GM18508 (cell line): ENCODE data around the gene TSSC4.

Experiments
- ATAC-seq: cut with Tn5 transposase; IDR thresholded peaks from one replicate; pipeline ENCODE4 v1.9.1; 2021; ENCODE audit warnings: moderate number of reproducible peaks; ENCODE audit not compliant: insufficient read depth, unreplicated experiment

Gene TSSC4

DNA sequence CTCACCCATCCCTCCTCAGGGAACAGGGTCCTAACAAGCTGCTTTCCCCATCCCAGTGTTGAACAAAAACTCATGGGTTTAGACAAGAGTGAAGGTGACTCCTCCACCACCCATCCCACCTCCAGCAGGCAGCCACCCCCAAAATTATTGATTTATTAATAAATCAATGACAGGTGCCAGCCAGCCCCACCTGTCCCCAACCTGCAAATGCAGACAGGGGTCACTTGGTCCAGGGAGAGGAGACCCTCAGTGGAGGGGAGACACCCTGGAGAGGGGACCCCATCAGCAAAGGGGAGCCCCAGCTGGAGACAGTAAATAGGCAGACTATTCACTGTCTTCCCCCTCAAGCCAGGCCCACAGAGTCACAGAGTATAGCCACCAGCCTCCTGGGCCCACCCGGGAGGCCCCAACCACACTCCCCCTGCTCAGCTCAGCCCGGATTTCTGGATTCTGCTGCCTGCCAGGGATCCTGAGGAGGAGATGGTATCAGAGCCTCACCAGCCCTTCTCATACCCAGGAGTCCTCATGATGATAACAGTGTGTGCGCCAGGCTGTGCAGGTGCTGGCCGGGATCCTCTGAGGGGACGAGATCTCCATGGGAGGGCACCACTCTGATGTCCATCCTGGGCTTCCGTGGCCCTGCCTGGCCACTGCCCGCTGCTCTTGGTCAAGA, 32.2 kb upstream of the TSSC4 start:
- no peak for ATAC-seq

DNA sequence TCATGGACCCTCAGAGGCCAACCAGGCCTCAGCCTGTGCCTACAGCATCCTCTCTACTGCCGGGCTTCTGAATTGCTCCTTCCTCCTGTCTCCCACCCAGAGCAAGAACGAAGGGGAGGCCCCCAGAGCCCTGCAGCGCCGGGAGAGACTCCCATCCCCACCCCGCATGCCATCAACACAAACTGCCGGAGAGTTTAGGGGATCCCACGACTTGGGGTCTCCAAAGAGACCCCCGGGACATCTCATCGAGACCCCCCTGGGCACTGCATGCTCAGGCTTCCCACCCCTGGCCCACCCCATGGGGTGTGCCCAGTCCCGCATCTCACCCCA, 31.7 kb upstream of the TSSC4 start:
- ATAC-seq, result no peak

DNA sequence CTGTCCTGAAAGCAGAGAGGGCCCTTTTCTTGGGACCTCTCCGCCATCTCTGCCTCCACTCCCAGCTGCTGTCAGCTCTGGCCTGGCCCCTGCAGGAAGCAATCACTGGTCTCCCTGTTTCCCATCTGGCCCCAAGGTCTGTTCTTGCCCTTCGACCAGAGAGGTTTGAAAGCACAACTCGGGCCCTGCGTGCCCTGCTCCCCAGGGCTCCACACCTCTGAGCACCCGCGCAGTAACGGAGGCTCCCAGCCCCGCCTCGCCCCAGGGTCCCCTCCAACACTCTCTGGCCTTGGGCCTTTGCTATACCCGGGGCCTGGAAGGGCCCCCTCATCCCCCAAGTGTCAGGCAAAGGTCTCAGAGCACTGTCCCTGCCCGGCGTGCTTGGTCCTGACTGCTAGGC, 31.2 kb upstream of the TSSC4 start:
- ATAC-seq, result no peak

DNA sequence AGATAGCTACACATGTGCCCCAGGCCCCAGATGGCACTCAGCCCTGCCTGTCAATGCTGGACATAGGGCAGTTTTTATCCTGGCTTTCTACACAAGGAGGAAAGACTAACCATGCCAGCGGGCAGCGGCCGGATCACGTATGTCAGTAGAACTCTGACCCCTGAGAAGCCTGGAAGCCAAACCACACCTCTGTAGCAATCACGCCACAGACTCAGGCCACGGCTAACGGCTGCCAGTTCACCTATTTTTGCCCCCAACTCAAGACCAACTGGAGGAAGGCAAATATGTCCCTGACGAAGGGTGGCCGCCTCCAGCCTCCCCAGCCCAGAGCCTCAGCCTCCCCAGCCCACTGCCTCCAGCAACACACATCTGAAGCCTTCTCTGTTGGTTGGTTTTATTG, 30.7 kb upstream of the TSSC4 start:
- no peak for ATAC-seq

DNA sequence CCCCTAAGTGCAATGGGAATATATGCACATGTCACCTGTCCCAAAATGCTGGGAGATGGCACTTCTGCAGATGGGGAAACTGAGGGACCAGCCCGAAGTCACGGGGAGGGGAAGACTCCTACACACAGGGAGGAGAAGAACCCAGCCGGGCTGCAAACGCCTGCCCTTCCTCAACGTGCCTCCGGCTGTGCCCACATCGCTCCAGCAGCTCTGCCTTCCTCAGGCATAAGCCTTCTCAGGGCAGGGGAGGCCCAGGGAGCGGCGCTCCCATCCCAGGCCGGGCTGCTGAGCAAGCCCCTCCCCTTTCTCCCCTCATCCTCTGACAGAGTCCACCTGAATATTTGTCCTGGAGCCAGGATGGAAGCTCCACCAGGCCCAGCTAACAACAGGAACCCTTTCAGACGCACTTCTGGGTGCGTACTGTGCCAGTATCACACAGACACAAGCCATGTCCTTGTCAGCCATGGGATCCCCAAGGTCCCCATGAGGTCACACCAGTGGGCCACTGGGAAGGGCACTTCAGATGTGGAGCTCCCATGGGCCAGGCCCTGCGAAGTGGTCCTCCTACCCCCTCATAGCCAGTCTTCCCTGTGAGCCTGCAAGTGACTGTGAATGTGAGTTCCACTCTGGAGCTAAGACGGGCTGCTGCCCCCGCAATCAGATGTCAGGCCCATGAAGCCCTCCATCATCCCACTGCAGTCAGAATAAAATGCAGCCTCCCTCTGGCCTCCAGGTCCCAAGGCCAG, 25.9 kb upstream of the TSSC4 start:
- ATAC-seq, result no peak

DNA sequence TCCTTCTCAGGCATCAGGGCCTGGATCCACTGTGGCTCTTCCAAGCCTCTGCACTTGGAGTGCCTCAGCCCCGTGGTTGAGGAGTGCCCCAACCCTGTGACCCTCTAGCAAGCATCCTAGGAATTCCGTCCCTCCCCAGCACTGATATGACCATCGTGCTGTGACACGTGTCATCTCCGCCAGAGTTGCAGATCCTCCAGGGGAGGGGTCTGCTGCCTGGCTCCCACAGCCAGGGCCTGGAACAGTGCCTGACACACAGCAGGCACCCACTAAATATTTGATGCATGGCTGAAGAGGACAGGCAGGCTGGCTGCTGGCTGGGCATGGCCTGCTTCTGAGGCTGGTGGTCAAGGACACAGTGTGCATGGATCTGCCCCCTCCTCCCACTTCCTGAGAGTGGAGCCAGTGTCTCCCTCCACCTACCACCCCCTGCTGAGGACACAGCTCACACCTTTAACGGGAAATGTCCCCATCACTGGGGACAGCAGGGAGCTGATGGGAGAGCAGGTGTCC, 25.2 kb upstream of the TSSC4 start:
- ATAC-seq, result no peak

DNA sequence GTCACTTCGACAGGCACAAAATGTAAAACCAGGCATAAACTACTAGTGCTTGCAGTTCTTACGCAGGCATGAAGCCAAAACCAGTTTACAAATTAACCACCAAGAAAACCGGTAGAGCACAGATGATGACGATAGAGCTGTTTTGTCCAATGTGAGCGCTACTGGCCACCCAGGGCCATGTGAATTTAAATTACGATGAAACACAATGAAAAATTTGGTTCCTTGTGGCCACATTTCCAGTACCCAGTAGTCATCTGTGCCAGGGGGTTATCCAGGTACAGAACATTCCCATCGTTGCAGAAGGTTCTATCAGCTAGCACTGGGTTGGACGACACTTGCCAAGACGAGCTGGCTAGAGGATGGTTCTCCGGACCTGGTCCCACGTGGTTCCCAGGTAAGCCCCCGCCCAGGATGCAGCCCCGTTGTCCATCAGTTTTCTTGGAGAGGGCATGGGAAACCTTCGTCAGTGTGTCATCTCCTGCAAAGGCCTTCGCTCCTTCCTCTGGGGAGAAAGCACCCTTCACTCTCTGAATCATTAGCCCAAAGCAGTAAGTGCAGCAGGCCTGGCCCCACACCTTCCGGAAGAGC, 24.5 kb upstream of the TSSC4 start:
- ATAC-seq, result no peak

DNA sequence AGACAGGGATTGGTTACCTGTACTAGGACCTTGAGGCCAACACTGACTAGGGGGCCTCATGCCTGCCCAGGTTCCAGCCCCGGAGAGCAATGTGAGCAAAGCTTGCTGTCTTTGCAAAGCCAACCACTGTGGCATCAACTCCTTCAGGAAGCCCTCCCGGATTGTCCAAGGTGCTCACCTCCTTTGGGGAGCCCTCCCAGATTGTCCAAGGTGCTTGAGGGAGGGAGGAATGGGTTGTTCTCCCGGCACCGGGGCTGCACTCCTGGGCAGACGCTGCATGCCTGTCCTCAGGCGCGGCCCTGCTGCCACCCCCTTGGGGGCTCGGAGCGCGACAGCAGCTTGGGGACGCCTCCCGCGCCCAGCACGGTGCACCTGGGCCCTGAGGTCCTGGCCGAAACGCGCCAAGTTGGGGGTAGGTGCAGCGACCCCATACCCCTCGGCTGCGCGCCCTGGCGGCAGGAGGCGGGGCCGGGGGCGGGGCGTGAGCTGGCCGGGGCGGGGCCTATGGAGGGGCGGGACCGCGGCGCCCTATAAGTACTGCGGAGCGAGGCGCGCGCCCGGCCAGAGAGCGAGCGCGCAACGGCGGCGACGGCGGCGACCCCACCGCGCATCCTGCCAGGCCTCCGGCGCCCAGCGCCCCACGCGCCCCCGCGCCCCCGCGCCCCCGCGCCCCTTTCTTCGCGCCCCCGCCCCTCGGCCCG, 23.6 kb upstream of the TSSC4 start, which contains the start of gene CD81:
TSS of gene CD81 (plus strand) at position 560 of the 701 bp plus-strand sequence. CDS start 240 bp downstream, outside the sequence.
- no peak for ATAC-seq

DNA sequence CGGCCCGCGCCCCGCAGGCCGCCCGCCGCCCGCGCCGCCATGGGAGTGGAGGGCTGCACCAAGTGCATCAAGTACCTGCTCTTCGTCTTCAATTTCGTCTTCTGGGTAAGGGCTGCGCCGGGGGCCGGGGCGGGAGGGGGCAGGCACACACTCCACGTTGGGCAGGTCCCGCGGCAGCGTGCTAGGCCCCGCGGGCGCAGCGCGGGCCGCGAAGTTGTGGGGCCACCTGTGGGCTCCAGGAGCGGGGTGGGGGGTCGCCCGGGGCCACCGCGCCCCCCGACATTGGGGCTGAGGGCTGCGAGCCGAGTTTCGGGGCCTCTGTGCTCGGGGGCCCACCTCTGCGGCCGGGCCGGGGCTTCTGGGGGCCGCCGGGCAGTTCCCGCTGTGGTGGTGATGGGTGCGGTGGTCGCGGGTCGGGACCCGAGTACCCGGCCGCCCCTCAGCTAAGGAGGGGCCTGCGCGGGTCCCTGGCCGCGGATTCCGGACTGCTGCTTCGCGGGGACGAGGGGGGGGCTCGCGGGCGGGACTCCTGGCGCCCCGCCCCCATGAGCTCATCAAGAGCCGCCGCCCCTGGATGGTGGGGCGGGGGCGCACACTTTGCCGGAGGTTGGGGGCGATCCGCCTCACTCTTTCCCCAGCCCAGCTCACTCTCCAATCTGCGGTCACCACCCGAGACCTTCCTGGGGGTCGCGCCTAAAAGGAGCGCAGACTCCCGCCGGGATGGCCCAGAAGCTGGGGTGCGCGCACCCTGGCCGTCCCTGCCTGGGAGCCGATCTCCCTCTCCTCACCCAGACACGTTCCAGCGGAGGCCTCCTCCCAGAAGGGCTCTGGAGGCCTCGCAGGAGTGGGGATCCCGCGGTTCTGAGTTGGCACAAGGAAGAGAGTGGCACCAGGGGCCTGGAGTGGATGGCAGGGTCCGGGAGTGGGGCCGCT, 22.8 kb upstream of the TSSC4 start:
- no peak for ATAC-seq

DNA sequence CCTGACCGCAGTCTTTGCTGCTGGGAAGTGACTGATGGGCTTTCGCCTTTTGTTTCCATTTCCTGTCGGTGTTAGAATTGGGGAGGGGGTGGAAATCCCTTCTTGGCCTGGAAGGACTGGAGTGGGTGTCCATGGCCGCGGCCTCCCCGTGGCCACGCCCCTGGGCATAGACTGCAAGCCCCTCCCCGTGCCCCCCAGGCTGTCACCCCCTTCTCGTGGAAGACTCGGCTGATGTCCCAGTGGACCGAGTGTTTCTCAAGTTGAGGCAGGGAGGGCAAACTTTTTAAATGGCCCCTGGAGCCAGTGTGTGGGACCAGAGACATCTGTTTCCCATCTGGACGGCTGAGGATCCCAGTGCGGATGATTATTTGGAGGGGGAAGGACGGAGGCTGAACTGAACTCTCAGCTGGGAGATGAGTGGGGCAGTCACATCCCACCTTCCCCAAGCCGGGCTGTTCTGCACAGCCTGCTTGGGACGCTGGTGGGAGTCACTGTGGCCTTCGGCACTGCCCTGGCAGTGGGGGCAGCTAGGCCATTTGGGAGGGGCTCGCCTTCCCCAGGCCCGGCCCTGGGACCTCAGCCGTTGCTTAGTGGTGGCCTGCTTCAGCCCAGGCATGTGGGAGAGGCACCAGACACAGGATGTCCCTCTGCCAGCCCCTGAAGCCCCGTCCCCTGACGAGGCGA, 21.9 kb upstream of the TSSC4 start:
- ATAC-seq, result no peak

DNA sequence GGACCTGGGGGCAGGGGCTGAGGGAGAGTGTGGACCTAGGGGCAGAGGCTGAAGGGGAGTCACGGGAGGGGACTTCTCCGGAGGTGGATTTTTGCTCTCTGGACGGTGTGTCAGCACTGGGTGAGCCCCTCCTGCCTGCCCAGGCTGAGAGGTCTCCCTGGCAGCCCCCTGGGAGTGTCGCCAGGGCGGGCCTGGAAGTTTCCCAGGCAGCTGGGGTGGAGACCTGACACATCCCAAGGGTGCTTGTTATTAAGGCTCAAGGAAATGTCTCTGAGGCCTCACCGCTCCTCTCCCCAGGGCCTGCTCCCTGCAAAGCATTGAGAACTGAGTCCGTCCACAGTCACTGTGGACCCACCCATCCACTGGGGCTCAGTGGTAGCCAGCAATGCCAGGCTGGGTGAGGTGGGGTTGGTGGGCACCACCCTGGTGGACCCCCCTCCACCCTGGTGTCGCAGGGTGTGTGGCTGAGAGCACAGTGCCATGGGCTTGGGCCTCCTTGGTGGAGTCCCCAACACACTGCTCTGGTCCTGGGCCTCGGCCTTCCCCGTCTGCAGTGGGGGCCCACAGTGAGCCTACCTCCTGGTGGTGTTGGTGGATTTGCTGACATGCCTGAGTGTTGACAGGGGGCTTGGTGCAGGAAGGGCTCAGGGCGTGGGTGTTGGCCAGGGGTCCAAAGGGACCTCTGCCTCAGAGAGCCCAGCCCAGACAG, 20.9 kb upstream of the TSSC4 start:
- ATAC-seq, result no peak

DNA sequence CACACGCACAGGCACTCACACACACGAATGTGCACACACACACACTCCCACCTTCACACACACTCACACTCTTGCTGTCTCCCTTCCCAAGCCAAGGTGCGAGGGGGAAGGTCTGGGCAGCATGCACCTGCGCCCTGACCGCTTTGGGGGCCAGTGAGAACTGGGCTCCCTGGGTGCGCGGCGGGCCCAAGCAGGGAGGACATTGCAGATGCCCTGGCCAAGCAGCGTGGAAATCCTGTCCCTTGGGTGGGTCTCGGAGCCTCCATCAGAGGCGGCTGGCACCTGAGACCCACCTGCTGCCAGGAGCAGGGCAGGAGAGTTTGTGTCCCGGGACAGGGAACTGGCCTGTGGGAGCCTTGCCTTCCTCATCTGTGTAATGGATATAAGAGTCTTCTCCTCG, 20.2 kb upstream of the TSSC4 start:
- ATAC-seq, result no peak

DNA sequence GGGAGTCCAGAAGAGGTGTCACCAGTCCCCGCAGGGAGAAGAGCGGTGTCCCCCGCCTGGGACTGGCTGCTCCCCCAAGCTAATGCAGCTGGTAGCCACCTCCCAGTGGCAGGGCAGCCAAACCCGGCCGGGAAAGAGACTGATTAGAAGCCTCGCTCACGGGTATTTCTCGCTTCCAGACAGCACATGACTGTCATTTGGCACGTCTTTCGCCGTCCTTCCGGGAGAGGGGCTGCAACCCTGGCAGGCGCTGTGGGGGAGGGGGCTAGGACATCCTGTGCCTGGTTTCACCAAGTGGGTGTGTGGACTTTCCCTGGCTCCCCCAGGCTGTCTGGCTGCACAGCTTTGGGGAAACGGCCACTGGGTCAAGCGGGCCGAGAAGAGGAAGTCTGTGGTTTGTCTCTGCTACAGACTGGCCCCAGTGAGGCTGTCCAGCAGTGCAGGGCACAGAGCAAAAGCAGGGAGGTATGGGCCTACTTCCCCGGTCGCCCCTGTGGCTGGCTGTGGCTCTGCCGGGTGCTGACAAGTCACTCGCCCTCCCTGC, 19.7 kb upstream of the TSSC4 start:
- ATAC-seq, result no peak

DNA sequence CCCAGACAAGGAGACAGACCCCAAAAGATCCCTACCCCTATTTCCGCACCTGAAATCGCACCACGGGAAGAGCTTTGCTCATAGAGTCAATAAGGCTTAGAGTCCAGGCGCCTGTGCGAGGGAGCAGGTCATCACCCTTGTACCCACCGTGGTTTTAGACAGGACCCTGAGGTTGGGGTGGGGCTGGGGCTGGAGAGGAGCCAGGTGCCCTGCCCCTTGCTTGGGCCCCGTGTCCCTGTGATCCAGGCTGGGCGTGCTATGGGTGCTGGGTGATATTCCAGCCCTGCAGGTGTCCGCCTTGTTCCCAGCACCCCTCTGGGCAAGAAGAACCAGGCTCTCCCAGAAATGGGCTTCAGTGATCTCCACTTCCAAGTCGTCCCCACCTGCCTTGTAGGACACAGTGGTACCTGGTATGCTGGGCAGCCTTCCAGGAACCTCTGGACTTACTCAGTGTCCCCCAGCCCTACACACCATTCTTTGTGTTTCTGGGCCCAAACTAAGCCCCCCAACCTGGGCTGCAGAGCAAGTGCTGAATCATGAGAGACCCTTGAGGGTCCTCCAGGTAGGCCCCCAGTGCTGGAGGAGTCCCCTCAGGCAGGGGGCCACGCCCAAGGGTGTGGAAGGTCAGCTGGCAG, 18.9 kb upstream of the TSSC4 start:
- no peak for ATAC-seq

DNA sequence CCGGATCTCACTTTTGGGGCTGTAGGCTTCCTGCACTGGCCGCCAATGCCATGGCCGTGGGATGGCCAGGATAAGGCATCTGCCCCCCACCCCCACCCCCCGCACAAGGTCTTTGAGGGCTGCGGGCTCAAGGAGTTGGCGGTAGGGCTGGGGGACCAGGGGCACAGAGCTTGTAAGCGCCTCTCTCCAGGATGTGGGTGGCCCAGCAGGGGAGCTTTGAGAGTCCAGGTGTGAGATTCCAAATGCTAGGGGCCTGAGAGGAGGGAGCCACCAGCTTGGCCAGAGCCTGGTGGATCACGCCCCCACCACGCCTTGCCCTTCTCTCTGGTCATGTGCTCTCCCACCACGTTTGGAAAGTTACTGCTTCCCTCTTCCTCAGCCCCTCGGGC, 18.4 kb upstream of the TSSC4 start:
- no peak for ATAC-seq

DNA sequence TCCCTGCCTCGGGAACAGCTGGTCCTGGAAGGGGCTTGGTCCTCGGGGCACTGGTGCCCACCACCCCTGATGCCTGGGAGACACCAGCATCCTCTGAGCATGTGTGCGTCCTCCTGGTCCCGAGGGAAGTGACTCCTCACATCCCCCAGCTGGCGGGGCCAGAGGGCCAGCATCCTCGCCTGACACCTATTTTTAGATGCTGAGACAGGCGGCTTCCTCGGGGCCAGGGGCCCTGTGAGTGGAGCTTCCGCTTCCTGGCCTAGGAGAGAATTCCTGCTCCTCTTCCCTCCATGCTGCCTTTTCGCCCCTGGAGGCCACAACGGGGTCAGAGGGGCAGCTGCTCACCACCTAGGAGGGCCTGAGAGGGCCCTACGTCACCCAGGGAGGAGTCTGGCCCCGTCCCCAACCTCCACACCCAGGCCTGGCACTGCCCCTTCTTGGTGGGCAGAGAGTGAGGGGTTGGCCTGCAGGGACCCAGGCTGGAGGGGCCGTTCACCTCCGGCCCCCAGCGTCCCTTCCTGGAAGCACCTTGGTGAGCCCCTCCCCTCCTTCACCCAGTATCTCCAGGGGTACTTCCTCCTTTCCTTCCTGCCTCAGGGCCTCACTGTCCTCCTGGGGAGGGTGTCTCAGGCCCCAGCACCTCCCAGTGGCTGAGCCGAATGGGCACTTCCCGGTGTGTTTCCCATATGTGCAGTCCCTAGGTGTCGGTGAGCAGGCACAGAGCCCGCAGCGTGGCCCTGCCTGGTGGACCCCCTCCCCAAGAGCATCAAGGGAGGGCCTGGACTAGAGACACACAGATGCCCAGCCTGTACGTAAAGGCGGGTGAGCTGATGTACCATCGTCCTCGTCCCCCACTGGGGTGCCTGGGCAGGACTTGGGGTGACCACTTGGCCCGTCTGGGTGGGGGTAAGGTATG, 17.4 kb upstream of the TSSC4 start:
- ATAC-seq, result no peak
